GM20000 (cell line): ENCODE data around the gene RHAG.
"Not testable (repeated sequence)": the region's sequence is repeated elsewhere in the genome, so short reads cannot be mapped to it uniquely, and the experiment has no call there.

Experiments used
- DNase-seq: peaks from one replicate; pipeline ENCODE4 v3.0.0; 2012; ENCODE audit warnings: low spot score
- TF ChIP-seq, protein P1 (sequence below): IDR thresholded peaks from 2 replicates; pipeline ENCODE4 v1.5.1; 2012; ENCODE audit warnings: mild to moderate bottlenecking, control low read depth; ENCODE audit errors: extremely low read depth, missing control alignments

The RHAG gene

DNA sequence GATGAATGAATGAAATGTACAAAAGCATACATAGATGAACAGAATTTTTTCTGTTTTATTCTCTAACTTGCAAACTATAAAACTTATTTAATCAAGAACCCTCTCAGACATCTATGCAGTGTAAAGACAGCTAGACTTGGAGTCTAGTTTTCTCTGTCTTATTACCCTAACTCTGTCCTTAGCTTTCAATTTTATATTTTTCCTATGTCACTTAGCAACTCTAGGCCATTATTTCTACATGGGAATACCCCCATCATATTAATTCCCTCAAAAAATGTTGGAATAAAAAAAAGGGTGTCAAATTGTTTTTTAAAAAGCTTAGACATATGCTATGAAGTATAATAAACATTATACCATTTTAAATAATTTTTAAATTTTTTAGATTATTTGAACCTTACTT lies 1.2 kb downstream of the RHAG start:
- TF ChIP-seq, protein P1, sequence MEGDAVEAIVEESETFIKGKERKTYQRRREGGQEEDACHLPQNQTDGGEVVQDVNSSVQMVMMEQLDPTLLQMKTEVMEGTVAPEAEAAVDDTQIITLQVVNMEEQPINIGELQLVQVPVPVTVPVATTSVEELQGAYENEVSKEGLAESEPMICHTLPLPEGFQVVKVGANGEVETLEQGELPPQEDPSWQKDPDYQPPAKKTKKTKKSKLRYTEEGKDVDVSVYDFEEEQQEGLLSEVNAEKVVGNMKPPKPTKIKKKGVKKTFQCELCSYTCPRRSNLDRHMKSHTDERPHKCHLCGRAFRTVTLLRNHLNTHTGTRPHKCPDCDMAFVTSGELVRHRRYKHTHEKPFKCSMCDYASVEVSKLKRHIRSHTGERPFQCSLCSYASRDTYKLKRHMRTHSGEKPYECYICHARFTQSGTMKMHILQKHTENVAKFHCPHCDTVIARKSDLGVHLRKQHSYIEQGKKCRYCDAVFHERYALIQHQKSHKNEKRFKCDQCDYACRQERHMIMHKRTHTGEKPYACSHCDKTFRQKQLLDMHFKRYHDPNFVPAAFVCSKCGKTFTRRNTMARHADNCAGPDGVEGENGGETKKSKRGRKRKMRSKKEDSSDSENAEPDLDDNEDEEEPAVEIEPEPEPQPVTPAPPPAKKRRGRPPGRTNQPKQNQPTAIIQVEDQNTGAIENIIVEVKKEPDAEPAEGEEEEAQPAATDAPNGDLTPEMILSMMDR = no peak
- DNase-seq = no peak

DNA sequence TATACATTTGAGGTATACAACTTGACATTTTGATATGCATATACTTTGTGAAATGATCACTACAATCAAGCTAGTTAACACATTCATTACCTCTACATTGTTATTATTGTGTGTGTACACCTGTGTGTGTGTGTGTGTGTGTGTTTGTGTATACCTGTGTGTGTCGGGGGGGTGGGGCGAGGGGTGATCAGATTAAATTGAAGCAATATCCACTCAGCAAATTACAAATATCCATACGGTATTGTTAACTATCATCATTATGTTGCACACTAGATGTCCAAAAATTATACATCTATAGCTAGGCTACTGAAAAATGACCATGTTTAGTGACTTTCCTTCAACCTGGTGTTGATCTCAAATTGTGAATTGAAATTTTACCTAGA lies 1.8 kb downstream of the RHAG start:
- DNase-seq = no peak
- TF ChIP-seq, protein P1 = no peak

DNA sequence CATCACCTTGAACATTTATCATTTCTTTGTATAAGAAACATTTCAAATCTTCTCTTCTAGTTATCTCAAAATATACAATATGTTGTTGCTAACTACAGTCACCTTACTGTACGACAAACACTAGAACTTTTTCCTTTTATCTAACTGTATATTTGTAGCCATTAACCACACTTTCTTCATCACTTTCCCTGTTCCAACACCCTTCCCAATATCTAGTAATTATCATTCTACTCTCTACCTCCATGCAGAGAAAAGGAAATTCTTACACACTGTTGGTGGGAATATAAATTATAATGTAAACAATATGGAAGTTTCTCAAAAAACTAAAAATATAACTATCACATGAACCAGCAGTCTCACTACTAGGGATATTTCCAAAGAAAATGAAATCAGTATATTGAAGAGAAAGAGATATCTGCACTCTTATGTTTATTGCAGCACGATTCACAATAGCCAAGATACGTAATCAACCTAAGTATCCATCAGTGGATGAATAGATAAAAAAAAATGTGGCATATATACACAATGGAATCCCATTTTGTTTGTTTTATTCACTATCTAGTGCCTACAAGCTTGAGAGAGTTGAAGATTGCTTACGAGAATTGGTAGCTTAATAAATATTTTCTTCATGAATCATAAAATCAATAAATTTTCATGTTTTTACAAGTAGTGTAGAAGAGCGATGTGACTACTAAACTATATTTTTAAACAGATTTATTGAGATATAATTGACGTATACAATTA lies 2.4 kb downstream of the RHAG start:
- TF ChIP-seq, protein P1 = no peak
- no peak for DNase-seq

DNA sequence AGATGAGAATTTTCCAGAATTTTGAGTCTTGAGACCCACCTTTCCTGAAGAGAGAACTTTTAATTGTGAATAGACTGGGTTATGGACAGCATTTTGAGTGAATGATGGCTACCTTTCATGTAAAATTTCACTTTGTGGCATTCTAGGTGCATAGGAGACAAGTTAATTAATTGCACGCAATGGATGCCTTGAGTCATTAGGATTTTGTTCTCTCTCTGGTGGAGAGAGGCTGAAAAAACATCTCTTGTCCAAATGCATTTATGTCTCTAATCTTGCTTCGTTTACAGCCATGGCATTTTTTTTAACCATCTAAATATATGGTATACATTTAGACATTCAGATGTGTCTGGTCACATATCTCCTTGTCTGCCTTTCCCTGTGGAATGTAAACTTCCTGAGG lies 3.1 kb downstream of the RHAG start:
- DNase-seq = no peak

DNA sequence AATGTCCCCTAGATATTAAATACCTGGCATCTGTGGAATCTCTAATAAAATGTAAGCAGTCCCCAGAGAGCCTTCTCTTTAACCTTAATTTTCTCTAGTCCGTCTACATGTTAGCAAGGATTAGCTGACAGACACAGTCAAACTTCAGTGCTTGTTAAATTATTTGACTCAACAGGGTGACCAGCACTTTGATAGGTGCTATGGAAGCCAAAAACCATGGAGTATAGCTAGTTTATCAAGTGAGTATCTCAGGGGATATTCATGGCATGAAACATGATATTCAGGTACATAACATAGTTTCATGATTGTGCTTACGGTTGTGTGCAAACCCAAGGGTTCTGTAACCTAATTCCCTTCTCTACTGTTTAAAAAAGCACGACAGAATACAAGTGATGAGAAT lies 3.9 kb downstream of the RHAG start:
- TF ChIP-seq, protein P1 = no peak
- DNase-seq = no peak

More for the DNA sequence above, 3.1 kb downstream of the RHAG start:
- TF ChIP-seq, protein P1 = no peak

DNA sequence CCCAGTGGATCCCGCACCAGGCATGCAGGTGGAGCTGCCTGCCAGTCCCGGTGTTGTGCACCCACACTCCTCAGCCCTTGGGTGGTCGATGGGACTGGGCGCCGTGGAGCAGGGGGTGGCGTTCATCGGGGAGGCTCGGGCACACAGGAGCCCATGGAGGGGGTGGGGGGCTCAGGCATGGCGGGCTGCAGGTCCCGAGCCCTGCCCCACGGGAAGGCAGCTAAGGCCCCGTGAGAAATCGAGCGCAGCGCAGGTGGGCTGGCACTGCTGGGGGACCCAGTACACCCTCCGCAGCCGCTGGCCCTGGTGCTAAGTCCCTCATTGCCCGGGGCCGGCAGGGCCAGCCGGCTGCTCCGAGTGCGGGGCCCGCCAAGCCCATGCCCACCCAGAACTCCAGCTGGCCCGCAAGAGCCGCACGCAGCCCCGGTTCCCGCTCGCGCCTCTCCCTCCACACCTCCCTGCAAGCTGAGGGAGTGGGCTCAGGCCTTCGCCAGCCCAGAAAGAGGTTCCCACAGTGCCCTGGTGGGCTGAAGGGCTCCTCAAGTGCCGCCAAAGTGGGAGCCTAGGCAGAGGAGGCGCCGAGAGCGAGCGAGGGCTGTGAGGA lies 7.1 kb downstream of the RHAG start:
- not testable (repeated sequence) for DNase-seq

DNA sequence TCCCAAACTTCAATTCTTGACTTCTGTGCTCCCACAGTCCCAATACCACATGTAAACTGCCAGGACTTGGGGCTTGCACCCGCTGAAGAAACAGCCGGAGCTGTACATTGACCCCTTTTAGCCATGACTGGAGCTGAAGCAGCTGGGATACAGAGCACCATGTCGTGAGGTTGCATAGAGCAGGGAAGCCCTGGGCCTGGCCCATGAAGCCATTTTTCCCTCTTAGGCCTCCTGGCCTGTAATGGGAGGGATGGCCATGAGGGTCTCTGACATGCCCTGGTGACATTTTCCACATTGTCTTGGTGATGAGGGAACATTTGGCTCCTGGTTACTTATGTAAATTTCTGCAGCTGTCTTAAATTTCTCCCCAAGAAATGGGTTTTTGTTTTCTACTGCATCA lies 9.8 kb downstream of the RHAG start:
- TF ChIP-seq, protein P1 = no peak
- no peak for DNase-seq

DNA sequence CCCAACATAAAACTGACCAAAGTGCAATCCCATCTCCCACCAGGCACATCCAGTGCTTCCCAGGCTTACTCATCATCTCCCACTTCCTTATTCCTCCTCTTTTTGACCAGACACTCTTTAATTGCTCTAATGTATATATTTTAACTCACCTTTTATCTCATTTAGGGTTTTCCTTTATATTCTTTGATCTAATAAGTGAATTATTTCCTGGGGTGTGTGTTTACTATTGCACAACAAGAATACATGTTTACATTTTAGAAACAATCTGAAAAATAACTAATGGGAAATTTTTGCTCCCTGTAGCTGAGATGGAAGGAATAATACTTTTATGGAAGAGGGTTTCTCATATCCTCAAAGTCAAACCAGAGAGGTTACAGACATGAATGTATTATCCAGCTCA lies 18.4 kb downstream of the RHAG start:
- TF ChIP-seq, protein P1 = no peak

DNA sequence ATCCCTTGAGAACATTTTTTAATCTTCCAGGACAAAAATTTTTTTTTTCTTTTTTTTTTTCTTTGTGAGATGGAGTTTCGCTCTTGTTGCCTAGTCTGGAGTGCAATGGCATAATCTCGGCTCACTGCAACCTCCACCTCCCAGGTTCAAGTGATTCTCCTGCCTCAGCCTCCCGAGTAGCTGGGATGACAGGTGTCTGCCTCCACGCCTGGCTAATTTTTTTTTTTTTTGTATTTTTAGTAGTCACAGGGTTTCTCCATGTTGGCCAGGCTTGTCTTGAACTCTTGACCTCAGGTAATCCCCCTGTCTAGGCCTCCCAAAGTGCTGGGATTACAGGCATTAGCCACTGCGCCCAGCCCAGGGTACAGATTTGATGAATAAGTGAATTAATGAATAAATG lies 22.5 kb downstream of the RHAG start:
- not testable (repeated sequence) for DNase-seq

More for the DNA sequence above, 18.4 kb downstream of the RHAG start:
- no peak for DNase-seq
